Inferior parietal cortex (tissue), 1 donor: ENCODE data around the gene TANGO6.

Source experiments
- DNase-seq: peaks from one replicate; pipeline ENCODE4 v3.0.0-alpha.2; 2016; ENCODE audit errors: extremely low spot score

TANGO6 gene

GRCh38 chr16:69094501-69094900, 251.2 kb downstream of the TANGO6 start:
- no peak for DNase-seq

GRCh38 chr16:69095193-69095592, 251.9 kb downstream of the TANGO6 start:
- no peak for DNase-seq

- no peak for DNase-seq
Observed at GRCh38 chr16:69100071-69100691, 256.9 kb downstream of the TANGO6 start.

GRCh38 chr16:69105501-69106361, 262.4 kb downstream of the TANGO6 start, which contains the start of gene HAS3:
Gene HAS3 (plus strand): TSS chr16:69105653. CDS start chr16:69109396, 3,743 bp downstream.
- peak; percentile 44 for DNase-seq

GRCh38 chr16:69106491-69107315, 263.4 kb downstream of the TANGO6 start:
- DNase-seq = no peak

- no peak for DNase-seq
Observed at GRCh38 chr16:69107316-69107962, 264.1 kb downstream of the TANGO6 start.

GRCh38 chr16:69108064-69108904, 265.0 kb downstream of the TANGO6 start:
- DNase-seq = no peak

GRCh38 chr16:69108905-69109252, 265.5 kb downstream of the TANGO6 start:
- no peak for DNase-seq

- DNase-seq = no peak
Observed at GRCh38 chr16:69109486-69110270, 266.3 kb downstream of the TANGO6 start.

- no peak for DNase-seq
Observed at GRCh38 chr16:69110406-69110805, 267.1 kb downstream of the TANGO6 start.

GRCh38 chr16:69111216-69111875, 268.0 kb downstream of the TANGO6 start:
- DNase-seq = no peak

- DNase-seq = no peak
Observed at GRCh38 chr16:69111876-69112230, 268.5 kb downstream of the TANGO6 start.

GRCh38 chr16:69112285-69113129, 269.2 kb downstream of the TANGO6 start:
- DNase-seq = no peak

- no peak for DNase-seq
Observed at GRCh38 chr16:69113216-69113615, 269.9 kb downstream of the TANGO6 start.

GRCh38 chr16:69114346-69114975, 271.1 kb downstream of the TANGO6 start:
- DNase-seq = no peak

- DNase-seq = no peak
Observed at GRCh38 chr16:69114976-69115355, 271.6 kb downstream of the TANGO6 start.

GRCh38 chr16:69115361-69115760, 272.0 kb downstream of the TANGO6 start:
- no peak for DNase-seq

GRCh38 chr16:69115837-69116236, 272.5 kb downstream of the TANGO6 start:
- no peak for DNase-seq
